Heart right ventricle (tissue), 16 donors: ENCODE data around the gene TM6SF1. TPM values are rescaled to one million over a fixed set of nuclear protein-coding genes. Genes with fewer than 3 reads are reported as not detected.

ENCODE experiments used
- ATAC-seq, 8 donors: fragments of 200-7000 bp; cut with Tn5 transposase; one replicate each; pipeline ENCODE4 v1.9.1; 2020; ENCODE audit warnings: mild to moderate bottlenecking in 8 of 8, moderate library complexity in 8 of 8, moderate number of reproducible peaks in 1 of 8
- DNase-seq, 2 donors: peaks; one replicate each; pipeline ENCODE4 v3.0.0-alpha.2; 2020
- H3K27ac ChIP-seq, 10 donors: fragments of 200-600 bp; sonication (generic) in 2 of 10; one replicate each; pipeline versions ENCODE4 v1.5.0 to v1.8.0; 2020 to 2022; ENCODE audit warnings: mild to moderate bottlenecking in 3 of 10
- H3K27me3 ChIP-seq, 7 donors: fragments of 200-600 bp; one replicate each; pipeline ENCODE4 v1.8.0; 2021 to 2022; ENCODE audit warnings: mild to moderate bottlenecking in 2 of 7
- H3K36me3 ChIP-seq, 9 donors: fragments of 200-600 bp; sonication (generic) in 1 of 9; one replicate each; pipeline versions ENCODE4 v1.5.0 to v1.8.0; 2020 to 2022; ENCODE audit warnings: mild to moderate bottlenecking in 2 of 9
- H3K4me1 ChIP-seq, 9 donors: fragments of 200-600 bp; sonication (generic) in 1 of 9; one replicate each; pipeline versions ENCODE4 v1.5.0 to v1.8.0; 2020 to 2022; ENCODE audit warnings: mild to moderate bottlenecking in 4 of 9
- H3K4me3 ChIP-seq, 10 donors: fragments of 200-600 bp; sonication (generic) in 2 of 10; one replicate each; pipeline versions ENCODE4 v1.5.0 to v1.8.0; 2020 to 2022; ENCODE audit warnings: mild to moderate bottlenecking in 7 of 10, moderate library complexity in 2 of 10
- H3K9me3 ChIP-seq, 11 donors: fragments of 200-600 bp in 10 of 11; sonication (generic) in 2 of 11; one replicate each; pipeline versions ENCODE4 v1.5.0 to v1.8.0; 2013 to 2022; ENCODE audit warnings: mild to moderate bottlenecking in 2 of 11, control low read depth in 1 of 11, moderate library complexity in 1 of 11
- WGBS, 2 donors: extraction: QIAGEN DNeasy Blood & Tissue Kit; methylation state at CpG; one replicate each; pipeline ENCODE4 v1.1.7; 2013; ENCODE audit warnings: inconsistent platforms in 1 of 2; 5-methylcytosine and 5-hydroxymethylcytosine counted together
- intact Hi-C, 10 donors: fragments of 100-400 bp; cut with DNase I; formaldehyde crosslinking; loops; one replicate each; pipeline versions ENCODE4 v1.11.1 to v1.14.2; 2022
- polyA plus RNA-seq, 2 donors: library from polyadenylated mRNA; stranded (reverse); fragments of 200-250 nt; gene quantifications; one replicate each; pipeline ENCODE4 v1.2.3, GENCODE V29; 2013
- total RNA-seq, 10 donors: library from RNA; stranded (reverse); fragmentation: NEBNext Ultra II Directional in 3 of 10; extraction: Animal tissue kit (Norgen Biotek cat#: 25700) in 3 of 10; gene quantifications; one replicate each; pipeline versions ENCODE4 v1.2.1 to v1.2.4, GENCODE V29; 2021 to 2023
- TF ChIP-seq, protein P1 (sequence below), 9 donors: fragments of 200-600 bp; sonication (generic) in 2 of 9; IDR thresholded peaks; one replicate each; pipeline versions ENCODE4 v1.5.0 to v1.8.0; 2021 to 2022; ENCODE audit warnings: antibody characterized with exemption in 9 of 9, mild to moderate bottlenecking in 5 of 9, moderate library complexity in 1 of 9
- donor health status: Arrhythmogenic right ventricular cardiomyopathy.
- donor health status: ischemic (EF 13 %, LVEDD 7.1; RV severe dilation, severe dysfunction).
- donor health status: healthy with polysubstance abuse.
- donor health status: DM: no; HTN: yes; CAD: no.
- donor health status: DM: no; HTN: no; CAD: no.
- donor health status: ischemic (EF 25% LVEDD 6.9; RV normal size, moderate dysfunction).
- donor health status: ischemic (EF 25% LVEDD 5.7; RV mildly dilated, moderate dysfunction).
- donor health status: healthy.
- donor health status: DM: yes; HTN: yes; CAD: no.
- donor health status: Ischemic cardiomyopathy.
- donor health status: ischemic (EF 35%, LVEDD 5.7; RV mildly dilated, moderate dysfunction).
- donor health status: nonischemic (EF 11% LVEDD 7.7; RV severe dilation, severe dysfunction).
- donor health status: DM: yes; HTN: yes; CAD: no.
- donor health status: PGD.
- donor health status: ischemic (EF 29% LVEDD 5.4; RV normal size, mild dysfunction).
- donor health status: nonischemic (EF 23%, LVEDD 6.1; RV moderate dilation, normal function).

TM6SF1 gene
- total and polyA plus RNA-seq, 12 donors, result 2.6 to 8.8 (median 4.7) TPM

DNA sequence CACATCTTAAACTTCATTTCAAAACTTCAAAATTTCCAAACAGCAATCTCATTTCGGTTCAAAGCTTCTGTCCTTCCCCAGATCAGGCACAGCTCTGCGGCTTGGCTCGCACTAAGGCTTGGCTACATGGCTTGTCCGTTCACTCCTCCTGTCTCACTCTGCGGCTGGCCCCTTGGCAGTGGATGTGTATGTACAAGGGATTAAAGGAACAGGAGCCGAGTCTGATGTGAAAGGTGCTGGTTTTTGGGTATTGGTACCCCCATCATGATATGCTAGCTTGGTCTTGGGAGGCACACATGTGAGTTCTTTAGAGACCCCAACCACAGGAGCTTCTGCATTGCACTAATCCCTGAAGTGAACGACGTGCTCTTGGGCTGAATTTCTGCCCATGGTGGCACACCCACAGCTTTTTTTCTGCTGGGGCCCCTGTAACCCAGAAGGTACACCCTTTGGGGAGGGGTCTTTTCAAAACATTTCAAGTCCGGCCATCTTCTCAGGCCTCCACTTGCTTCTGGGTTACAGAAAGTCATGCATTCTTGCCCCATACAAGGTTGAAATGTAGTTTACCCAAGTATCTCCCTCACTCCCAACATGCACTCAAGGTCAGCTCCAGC, 12.6 kb downstream of the TM6SF1 start:
- WGBS, 2 donors, result 88 to 91% methylated on average over 9 of the region's 9 CpGs
- H3K9me3 ChIP-seq, result no peaks in the 10 kb centered on the region
- H3K27ac ChIP-seq, result no peak overlapping the region
- no peak for DNase-seq
- H3K27me3 ChIP-seq, result no peaks in the 10 kb centered on the region
- intact Hi-C loops, result no loop called here
- H3K4me3 ChIP-seq, result no peak overlapping the region
- peaks cover 0 to 9% (median 0%) of the 10 kb centered on the region in 9 donors for H3K4me1 ChIP-seq
- H3K36me3 ChIP-seq, result peaks cover 0 to 79% (median 0%) of the 10 kb centered on the region in 9 donors
- no peak for ATAC-seq
- TF ChIP-seq, protein P1, sequence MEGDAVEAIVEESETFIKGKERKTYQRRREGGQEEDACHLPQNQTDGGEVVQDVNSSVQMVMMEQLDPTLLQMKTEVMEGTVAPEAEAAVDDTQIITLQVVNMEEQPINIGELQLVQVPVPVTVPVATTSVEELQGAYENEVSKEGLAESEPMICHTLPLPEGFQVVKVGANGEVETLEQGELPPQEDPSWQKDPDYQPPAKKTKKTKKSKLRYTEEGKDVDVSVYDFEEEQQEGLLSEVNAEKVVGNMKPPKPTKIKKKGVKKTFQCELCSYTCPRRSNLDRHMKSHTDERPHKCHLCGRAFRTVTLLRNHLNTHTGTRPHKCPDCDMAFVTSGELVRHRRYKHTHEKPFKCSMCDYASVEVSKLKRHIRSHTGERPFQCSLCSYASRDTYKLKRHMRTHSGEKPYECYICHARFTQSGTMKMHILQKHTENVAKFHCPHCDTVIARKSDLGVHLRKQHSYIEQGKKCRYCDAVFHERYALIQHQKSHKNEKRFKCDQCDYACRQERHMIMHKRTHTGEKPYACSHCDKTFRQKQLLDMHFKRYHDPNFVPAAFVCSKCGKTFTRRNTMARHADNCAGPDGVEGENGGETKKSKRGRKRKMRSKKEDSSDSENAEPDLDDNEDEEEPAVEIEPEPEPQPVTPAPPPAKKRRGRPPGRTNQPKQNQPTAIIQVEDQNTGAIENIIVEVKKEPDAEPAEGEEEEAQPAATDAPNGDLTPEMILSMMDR (IDR thresholded peaks at IDR 0.05), result no peak

GRCh38 chr15:83123529-83123928, 16.1 kb downstream of the TM6SF1 start:
- 96 to 98% methylated on average over 1 of the region's 1 CpG for WGBS, 2 donors
- Histone ChIP-seq H3K4me1 (peaks cover 0 to 9% (median 0%) of the 10 kb centered on the region in 9 donors), H3K27ac (no peak overlapping the region), H3K4me3 (no peak overlapping the region), H3K27me3 (no peaks in the 10 kb centered on the region), H3K9me3 (no peaks in the 10 kb centered on the region), H3K36me3 (peaks cover 0 to 70% (median 0%) of the 10 kb centered on the region in 9 donors)
- TF ChIP-seq, protein P1 (IDR thresholded peaks at IDR 0.05), result no peak
- DNase-seq, result no peak
- intact Hi-C loops, result no loop called here
- ATAC-seq, result no peak

GRCh38 chr15:83127547-83128150, 20.2 kb downstream of the TM6SF1 start:
- Histone ChIP-seq H3K36me3 (peaks cover 0 to 78% (median 0%) of the 10 kb centered on the region in 9 donors), H3K27me3 (no peaks in the 10 kb centered on the region), H3K4me3 (no peak overlapping the region), H3K9me3 (no peaks in the 10 kb centered on the region), H3K4me1 (peaks cover 0 to 11% (median 0%) of the 10 kb centered on the region in 9 donors), H3K27ac (no peak overlapping the region)
- 67 to 70% methylated on average over 3 of the region's 3 CpGs for WGBS, 2 donors
- TF ChIP-seq, protein P1 (IDR thresholded peaks at IDR 0.05), result no peak
- DNase-seq (no peak), ATAC-seq (no peak)
- intact Hi-C loops, result no loop called here

DNA sequence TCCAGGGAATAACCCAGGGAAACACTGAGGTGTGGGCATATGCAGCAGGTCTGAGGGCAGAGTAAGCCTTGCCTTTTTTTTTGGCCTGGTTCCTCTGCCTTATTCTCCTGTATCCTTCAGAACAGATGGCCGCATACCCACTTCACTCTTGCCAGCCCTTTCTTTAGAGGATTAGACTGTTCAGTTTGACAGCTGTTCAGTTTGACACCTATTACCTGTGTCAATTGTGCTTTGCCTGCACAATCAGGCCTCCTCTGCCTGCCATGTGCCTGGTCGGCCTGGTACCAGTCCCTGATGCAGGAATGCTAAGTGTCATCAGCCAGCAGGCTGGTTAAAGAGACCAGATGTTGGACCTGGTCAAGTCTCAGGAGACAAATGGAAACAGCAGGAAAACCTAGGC, 22.3 kb downstream of the TM6SF1 start:
- H3K4me1 ChIP-seq, result peaks cover 0 to 11% (median 0%) of the 10 kb centered on the region in 9 donors
- H3K27me3 ChIP-seq, result no peaks in the 10 kb centered on the region
- ATAC-seq (no peak), DNase-seq (no peak)
- no peaks in the 10 kb centered on the region for H3K9me3 ChIP-seq
- H3K4me3 ChIP-seq, result no peak overlapping the region
- intact Hi-C loops, result no loop called here
- H3K36me3 ChIP-seq, result peaks cover 0 to 77% (median 0%) of the 10 kb centered on the region in 9 donors
- no peak overlapping the region for H3K27ac ChIP-seq
- TF ChIP-seq, protein P1 (IDR thresholded peaks at IDR 0.05), result no peak
- 74 to 85% methylated on average over 2 of the region's 2 CpGs for WGBS, 2 donors
